SJSA1 (cell line): ENCODE data around the gene INSYN1. TPM values are rescaled to one million over a fixed set of nuclear protein-coding genes. Genes with fewer than 3 reads are reported as not detected.

ENCODE experiments used
- DNase-seq, 2 experiments: peaks; one replicate each; pipeline ENCODE4 v3.0.0-alpha.2; 2015 to 2020; ENCODE audit warnings: low spot score in 2 of 2, low read depth in 1 of 2
- H3K27ac ChIP-seq: fragments of 250-450 bp; sonication (Bioruptor Pico); 2 replicates; pipeline ENCODE4 v1.5.1; 2020; ENCODE audit warnings: mild to moderate bottlenecking, moderate library complexity
- H3K27me3 ChIP-seq: fragments of 250-450 bp; sonication (Bioruptor Pico); replicated peaks from 2 replicates; pipeline ENCODE4 v1.5.1; 2020; ENCODE audit warnings: mild to moderate bottlenecking, moderate library complexity
- H3K36me3 ChIP-seq: fragments of 250-450 bp; sonication (Bioruptor Pico); 2 replicates; pipeline ENCODE4 v1.5.1; 2020; ENCODE audit warnings: mild to moderate bottlenecking
- H3K4me1 ChIP-seq: fragments of 250-450 bp; sonication (Bioruptor Pico); replicated peaks from 2 replicates; pipeline ENCODE4 v1.6.1; 2021; ENCODE audit warnings: mild to moderate bottlenecking
- H3K4me3 ChIP-seq: fragments of 250-450 bp; sonication (Bioruptor Pico); 2 replicates; pipeline ENCODE4 v1.5.1; 2020; ENCODE audit warnings: mild to moderate bottlenecking
- H3K9me3 ChIP-seq: fragments of 250-450 bp; sonication (Bioruptor Pico); replicated peaks from 2 replicates; pipeline ENCODE4 v1.5.1; 2020; ENCODE audit warnings: mild to moderate bottlenecking
- total RNA-seq: library from RNA; depleted of rRNA; stranded (reverse); fragments of >200 nt; shearing (Covaris generic); gene quantifications from 2 replicates; pipeline ENCODE4 v1.2.3, GENCODE V29; 2014

The INSYN1 gene
- total RNA-seq, 1 experiment from 2014 or later = not detected

- H3K27me3 ChIP-seq = 0 out of 2 replicates have a peak, but pooled peaks cover 2% of the 10 kb centered on the region
- H3K27ac ChIP-seq = no peak overlapping the region
- no peaks in the 10 kb centered on the region for H3K9me3 ChIP-seq
- H3K4me3 ChIP-seq = no peak overlapping the region
- H3K36me3 ChIP-seq = no peaks in the 10 kb centered on the region
- H3K4me1 ChIP-seq = no peaks in the 10 kb centered on the region
- DNase-seq = no peak
Observed at GRCh38 chr15:73727330-73727976, 25.7 kb downstream of the INSYN1 start.

- no peaks in the 10 kb centered on the region for H3K36me3 ChIP-seq
- H3K4me1 ChIP-seq = no peaks in the 10 kb centered on the region
- H3K4me3 ChIP-seq = no peak overlapping the region
- H3K27me3 ChIP-seq = peaks cover 7% of the 10 kb centered on the region; the same call in 1 of the 2 replicates
- H3K9me3 ChIP-seq = no peaks in the 10 kb centered on the region
- H3K27ac ChIP-seq = no peak overlapping the region
- DNase-seq = no peak
Observed at GRCh38 chr15:73724212-73724611, 28.9 kb downstream of the INSYN1 start.

- H3K27me3 ChIP-seq = peaks cover 7% of the 10 kb centered on the region; the same call in 1 of the 2 replicates
- H3K9me3 ChIP-seq = no peaks in the 10 kb centered on the region
- H3K27ac ChIP-seq = no peak overlapping the region
- H3K4me3 ChIP-seq = no peak overlapping the region
- H3K4me1 ChIP-seq = no peaks in the 10 kb centered on the region
- no peaks in the 10 kb centered on the region for H3K36me3 ChIP-seq
- DNase-seq = no peak
Observed at GRCh38 chr15:73723191-73723590, 30.0 kb downstream of the INSYN1 start.

- Histone ChIP-seq H3K4me3 (no peak overlapping the region), H3K27me3 (peaks cover 7% of the 10 kb centered on the region; the same call in 1 of the 2 replicates), H3K9me3 (no peaks in the 10 kb centered on the region), H3K27ac (no peak overlapping the region), H3K4me1 (no peaks in the 10 kb centered on the region), H3K36me3 (no peaks in the 10 kb centered on the region)
- DNase-seq = no peak
Observed at GRCh38 chr15:73722425-73722824, 30.7 kb downstream of the INSYN1 start.

- Histone ChIP-seq H3K9me3 (no peaks in the 10 kb centered on the region), H3K27ac (no peak overlapping the region), H3K27me3 (peaks cover 5% of the 10 kb centered on the region; the same call in 1 of the 2 replicates), H3K36me3 (peaks cover 4% of the 10 kb centered on the region), H3K4me1 (no peaks in the 10 kb centered on the region), H3K4me3 (no peak overlapping the region)
- no peak for DNase-seq
Observed at GRCh38 chr15:73718694-73719093, 34.5 kb downstream of the INSYN1 start.

GRCh38 chr15:73717802-73718201 is 35.3 kb downstream of the INSYN1 start:
- peaks cover 13% of the 10 kb centered on the region for H3K36me3 ChIP-seq
- H3K27ac ChIP-seq = no peak overlapping the region
- H3K9me3 ChIP-seq = no peaks in the 10 kb centered on the region
- peaks cover 5% of the 10 kb centered on the region; the same call in 1 of the 2 replicates for H3K27me3 ChIP-seq
- H3K4me3 ChIP-seq = no peak overlapping the region
- no peaks in the 10 kb centered on the region for H3K4me1 ChIP-seq
- DNase-seq = no peak

GRCh38 chr15:73717206-73717605 is 35.9 kb downstream of the INSYN1 start:
- no peak overlapping the region for H3K4me3 ChIP-seq
- DNase-seq = no peak
- H3K36me3 ChIP-seq = peaks cover 19% of the 10 kb centered on the region
- H3K4me1 ChIP-seq = no peaks in the 10 kb centered on the region
- no peak overlapping the region for H3K27ac ChIP-seq
- no peaks in the 10 kb centered on the region for H3K9me3 ChIP-seq
- H3K27me3 ChIP-seq = peaks cover 5% of the 10 kb centered on the region; the same call in 1 of the 2 replicates

GRCh38 chr15:73716417-73716816 is 36.7 kb downstream of the INSYN1 start:
- Histone ChIP-seq H3K4me3 (no peak overlapping the region), H3K9me3 (no peaks in the 10 kb centered on the region), H3K36me3 (peaks cover 23% of the 10 kb centered on the region), H3K27ac (no peak overlapping the region), H3K27me3 (0 out of 2 replicates have a peak, but pooled peaks cover 5% of the 10 kb centered on the region), H3K4me1 (no peaks in the 10 kb centered on the region)
- no peak for DNase-seq

- H3K9me3 ChIP-seq = no peaks in the 10 kb centered on the region
- DNase-seq = no peak
- 0 out of 2 replicates have a peak, but pooled peaks cover 5% of the 10 kb centered on the region for H3K27me3 ChIP-seq
- no peaks in the 10 kb centered on the region for H3K4me1 ChIP-seq
- H3K36me3 ChIP-seq = peaks cover 33% of the 10 kb centered on the region
- H3K4me3 ChIP-seq = no peak overlapping the region
- H3K27ac ChIP-seq = no peak overlapping the region
Observed at GRCh38 chr15:73715417-73715816, 37.7 kb downstream of the INSYN1 start.

GRCh38 chr15:73714695-73715301 is 38.4 kb downstream of the INSYN1 start:
- peaks cover 39% of the 10 kb centered on the region for H3K36me3 ChIP-seq
- DNase-seq = no peak
- H3K27me3 ChIP-seq = no peaks in the 10 kb centered on the region
- no peaks in the 10 kb centered on the region for H3K9me3 ChIP-seq
- no peaks in the 10 kb centered on the region for H3K4me1 ChIP-seq
- no peak overlapping the region for H3K27ac ChIP-seq
- H3K4me3 ChIP-seq = no peak overlapping the region

- no peak for DNase-seq
- H3K27ac ChIP-seq = no peak overlapping the region
- H3K4me1 ChIP-seq = no peaks in the 10 kb centered on the region
- no peaks in the 10 kb centered on the region for H3K27me3 ChIP-seq
- peaks cover 66% of the 10 kb centered on the region for H3K36me3 ChIP-seq
- H3K9me3 ChIP-seq = no peaks in the 10 kb centered on the region
- H3K4me3 ChIP-seq = no peak overlapping the region
Observed at GRCh38 chr15:73712107-73712506, 41.0 kb downstream of the INSYN1 start.

GRCh38 chr15:73711526-73711925 is 41.6 kb downstream of the INSYN1 start:
- Histone ChIP-seq H3K9me3 (no peaks in the 10 kb centered on the region), H3K4me1 (no peaks in the 10 kb centered on the region), H3K4me3 (no peak overlapping the region), H3K27ac (no peak overlapping the region), H3K36me3 (peaks cover 72% of the 10 kb centered on the region), H3K27me3 (no peaks in the 10 kb centered on the region)
- DNase-seq = no peak

GRCh38 chr15:73710321-73710720 is 42.8 kb downstream of the INSYN1 start:
- Histone ChIP-seq H3K4me3 (no peak overlapping the region), H3K4me1 (no peaks in the 10 kb centered on the region), H3K27me3 (no peaks in the 10 kb centered on the region), H3K36me3 (peaks cover 84% of the 10 kb centered on the region), H3K9me3 (no peaks in the 10 kb centered on the region), H3K27ac (no peak overlapping the region)
- no peak for DNase-seq

- Histone ChIP-seq H3K4me1 (no peaks in the 10 kb centered on the region), H3K27me3 (no peaks in the 10 kb centered on the region), H3K36me3 (peaks cover 90% of the 10 kb centered on the region), H3K9me3 (no peaks in the 10 kb centered on the region), H3K4me3 (no peak overlapping the region), H3K27ac (no peak overlapping the region)
- DNase-seq = no peak
Observed at GRCh38 chr15:73709686-73710085, 43.5 kb downstream of the INSYN1 start.
